GM18505 (cell line): ENCODE data around the gene JADE1.

ENCODE experiments used
- ATAC-seq: cut with Tn5 transposase; IDR thresholded peaks from one replicate; pipeline ENCODE4 v1.9.1; 2021; ENCODE audit not compliant: unreplicated experiment
- POLR2A ChIP-seq: IDR thresholded peaks from 4 replicates; pipeline ENCODE4 v1.6.1; 2011; ENCODE audit warnings: borderline replicate concordance; ENCODE audit not compliant: insufficient read depth, insufficient read length; ENCODE audit errors: extremely low read depth

Gene JADE1

GRCh38 chr4:128793859-128794672, 15.4 kb upstream of the JADE1 start:
- TF ChIP-seq POLR2A, result no peak
- ATAC-seq, result no peak

- TF ChIP-seq POLR2A, result no peak
- ATAC-seq, result no peak
Measured at GRCh38 chr4:128796934-128797333, 12.6 kb upstream of the JADE1 start.

GRCh38 chr4:128800284-128800683, 9.2 kb upstream of the JADE1 start:
- TF ChIP-seq POLR2A, result no peak
- no peak for ATAC-seq

- no peak for TF ChIP-seq POLR2A
Measured at GRCh38 chr4:128800701-128801284, 8.7 kb upstream of the JADE1 start.

GRCh38 chr4:128802680-128803628, 6.5 kb upstream of the JADE1 start:
- ATAC-seq, result no peak
- no peak for TF ChIP-seq POLR2A

More at GRCh38 chr4:128800701-128801284, 8.7 kb upstream of the JADE1 start:
- no peak for ATAC-seq

- ATAC-seq, result no peak
- TF ChIP-seq POLR2A, result no peak
Measured at GRCh38 chr4:128803783-128804182, 5.7 kb upstream of the JADE1 start.

- no peak for TF ChIP-seq POLR2A
- no peak for ATAC-seq
Measured at GRCh38 chr4:128810331-128810870, 901 bp downstream of the JADE1 start.

- peak; percentile 78 for TF ChIP-seq POLR2A
- peak; percentile 44 for ATAC-seq
Measured at GRCh38 chr4:128810871-128811570, 1.5 kb downstream of the JADE1 start.

- peak; percentile 49 for ATAC-seq
- peak; percentile 60 for TF ChIP-seq POLR2A
Measured at GRCh38 chr4:128811571-128812441, 2.3 kb downstream of the JADE1 start.

- peak; percentile 3 for TF ChIP-seq POLR2A
- ATAC-seq, result peak; percentile 1
Measured at GRCh38 chr4:128812442-128813235, 3.1 kb downstream of the JADE1 start.

GRCh38 chr4:128813965-128814364, 4.5 kb downstream of the JADE1 start:
- no peak for TF ChIP-seq POLR2A
- ATAC-seq, result no peak
